Sigmoid colon (tissue), 7 donors: ENCODE results near the gene OTOR. TPM values are rescaled to one million over a fixed set of nuclear protein-coding genes. Genes with fewer than 3 reads are reported as not detected.

Experiments
- DNase-seq: peaks from one replicate; pipeline ENCODE4 v3.0.0-alpha.2; 2019
- H3K27ac ChIP-seq, 4 donors: fragments of 200-600 bp; sonication (generic); one replicate each; pipeline ENCODE4 v1.5.1; 2016 to 2019; ENCODE audit warnings: mild to moderate bottlenecking in 1 of 4
- H3K27me3 ChIP-seq, 3 donors: fragments of 200-600 bp; sonication (generic); one replicate each; pipeline ENCODE4 v1.5.1; 2019; ENCODE audit warnings: mild to moderate bottlenecking in 1 of 3
- H3K36me3 ChIP-seq, 4 donors: fragments of 200-600 bp; sonication (generic); one replicate each; pipeline ENCODE4 v1.5.1; 2016 to 2019
- H3K4me1 ChIP-seq, 4 donors: fragments of 200-600 bp; sonication (generic); one replicate each; pipeline ENCODE4 v1.5.1; 2017 to 2019
- H3K4me3 ChIP-seq, 4 donors: fragments of 200-600 bp; sonication (generic); one replicate each; pipeline ENCODE4 v1.5.1; 2017 to 2019; ENCODE audit warnings: mild to moderate bottlenecking in 2 of 4, moderate library complexity in 1 of 4
- H3K9me3 ChIP-seq, 4 donors: fragments of 200-600 bp in 3 of 4; sonication (generic) in 3 of 4; one replicate each; pipeline versions ENCODE4 v1.5.1 to v1.6.1; 2013 to 2019
- EP300 ChIP-seq, 4 donors: sonication (generic); formaldehyde crosslinking; IDR thresholded peaks; one replicate each; pipeline ENCODE4 v1.6.1; 2017; ENCODE audit warnings: antibody characterized with exemption in 4 of 4
- POLR2A ChIP-seq, 2 donors: fragments of 450-650 bp; IDR thresholded peaks; one replicate each; pipeline ENCODE4 v1.6.1; 2016; ENCODE audit warnings: antibody characterized with exemption in 2 of 2, mild to moderate bottlenecking in 2 of 2, moderate library complexity in 2 of 2
- POLR2AphosphoS5 ChIP-seq, 4 donors: sonication (generic); formaldehyde crosslinking; IDR thresholded peaks; one replicate each; pipeline ENCODE4 v1.6.1; 2017; ENCODE audit warnings: antibody characterized with exemption in 4 of 4
- WGBS, 2 donors: extraction: QIAGEN DNeasy Blood & Tissue Kit; methylation state at CpG; one replicate each; pipeline ENCODE4 v1.1.7; 2013; 5-methylcytosine and 5-hydroxymethylcytosine counted together
- intact Hi-C: fragments of 100-400 bp; cut with DNase I; formaldehyde crosslinking; loops from one replicate; pipeline ENCODE4 v1.15.1; 2023
- polyA plus RNA-seq, 3 donors: library from polyadenylated mRNA; stranded (reverse); fragments of 200-250 nt; gene quantifications; one replicate each; pipeline ENCODE4 v1.2.3, GENCODE V29; 2013
- total RNA-seq, 4 donors: library from RNA; depleted of rRNA; stranded (reverse); fragments of >200 nt; gene quantifications; one replicate each; pipeline ENCODE4 v1.1.0, GENCODE V29; 2016
- TF ChIP-seq, protein P1 (sequence below), 4 experiments: fragments of 450-650 bp in 3 of 4; fragments of 200-600 bp in 1 of 4; IDR thresholded peaks; one replicate each; pipeline ENCODE4 v1.5.1; 2016 to 2019; ENCODE audit warnings: antibody characterized with exemption in 4 of 4, mild to moderate bottlenecking in 3 of 4, moderate library complexity in 2 of 4
- donor health status: healthy with polysubstance abuse.
- donor health status: Bipolar disorder and iron deficiency.
- donor health status: healthy.

OTOR gene
- total and polyA plus RNA-seq, 7 donors: not detected

DNA sequence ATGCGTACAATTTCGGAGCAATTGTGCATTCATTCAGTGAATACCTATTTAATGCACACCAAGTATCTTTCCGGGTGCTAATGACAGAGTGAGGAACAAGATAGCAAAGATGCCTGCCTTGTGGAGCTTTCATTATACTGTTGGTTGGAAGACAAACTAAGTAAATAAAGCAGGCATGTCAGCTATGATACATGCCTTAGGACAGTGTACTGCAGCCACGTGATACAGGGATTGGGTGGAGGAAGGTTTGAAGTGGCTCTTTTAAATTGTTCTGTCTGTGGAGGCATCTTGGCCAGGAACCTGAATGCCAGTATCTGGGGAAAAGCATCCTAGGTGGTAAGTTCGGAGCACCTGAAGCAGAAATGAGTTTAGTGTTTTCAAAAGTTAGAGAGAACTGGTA is 3.0 kb upstream of the OTOR start:
- Histone ChIP-seq H3K27ac (no peak overlapping the region), H3K9me3 (no peaks in the 10 kb centered on the region), H3K36me3 (peaks cover 5 to 26% (median 13%) of the 10 kb centered on the region in 4 donors), H3K4me1 (no peaks in the 10 kb centered on the region), H3K4me3 (no peak overlapping the region), H3K27me3 (no peaks in the 10 kb centered on the region)
- intact Hi-C loops: no loop called here
- 79 to 84% methylated on average over 5 of the region's 5 CpGs for WGBS, 2 donors
- TF ChIP-seq POLR2A (IDR thresholded peaks at IDR 0.05) (no peak), POLR2AphosphoS5 (IDR thresholded peaks at IDR 0.05) (no peak), EP300 (IDR thresholded peaks at IDR 0.05) (no peak)
- TF ChIP-seq, protein P1, sequence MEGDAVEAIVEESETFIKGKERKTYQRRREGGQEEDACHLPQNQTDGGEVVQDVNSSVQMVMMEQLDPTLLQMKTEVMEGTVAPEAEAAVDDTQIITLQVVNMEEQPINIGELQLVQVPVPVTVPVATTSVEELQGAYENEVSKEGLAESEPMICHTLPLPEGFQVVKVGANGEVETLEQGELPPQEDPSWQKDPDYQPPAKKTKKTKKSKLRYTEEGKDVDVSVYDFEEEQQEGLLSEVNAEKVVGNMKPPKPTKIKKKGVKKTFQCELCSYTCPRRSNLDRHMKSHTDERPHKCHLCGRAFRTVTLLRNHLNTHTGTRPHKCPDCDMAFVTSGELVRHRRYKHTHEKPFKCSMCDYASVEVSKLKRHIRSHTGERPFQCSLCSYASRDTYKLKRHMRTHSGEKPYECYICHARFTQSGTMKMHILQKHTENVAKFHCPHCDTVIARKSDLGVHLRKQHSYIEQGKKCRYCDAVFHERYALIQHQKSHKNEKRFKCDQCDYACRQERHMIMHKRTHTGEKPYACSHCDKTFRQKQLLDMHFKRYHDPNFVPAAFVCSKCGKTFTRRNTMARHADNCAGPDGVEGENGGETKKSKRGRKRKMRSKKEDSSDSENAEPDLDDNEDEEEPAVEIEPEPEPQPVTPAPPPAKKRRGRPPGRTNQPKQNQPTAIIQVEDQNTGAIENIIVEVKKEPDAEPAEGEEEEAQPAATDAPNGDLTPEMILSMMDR (IDR thresholded peaks at IDR 0.05): no peak
- DNase-seq: no peak

DNA sequence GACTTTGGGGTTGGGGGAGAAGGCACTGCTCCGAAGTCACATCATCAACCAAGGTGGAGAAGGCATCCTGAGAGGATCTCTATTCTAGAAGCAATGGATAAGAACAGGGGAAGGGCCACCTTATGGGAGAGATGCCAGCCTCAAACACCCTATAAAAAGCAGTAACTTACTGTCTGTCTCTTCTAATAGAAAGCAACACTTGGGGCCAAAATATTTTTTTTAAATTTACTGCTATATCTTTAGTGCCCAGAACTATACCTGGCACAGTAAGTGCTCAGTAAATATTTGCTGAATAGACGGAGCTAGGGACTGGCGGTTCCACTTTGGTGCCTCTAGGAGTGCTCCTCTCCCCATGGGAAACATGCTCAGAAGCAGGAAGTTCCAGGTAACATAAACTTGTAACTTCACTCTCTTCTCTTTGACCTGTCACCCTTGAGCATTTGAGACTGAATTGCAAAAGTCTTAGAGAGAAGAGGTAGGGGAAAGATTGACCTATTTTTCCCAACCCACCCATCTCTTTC is 807 bp upstream of the OTOR start:
- DNase-seq: no peak

DNA sequence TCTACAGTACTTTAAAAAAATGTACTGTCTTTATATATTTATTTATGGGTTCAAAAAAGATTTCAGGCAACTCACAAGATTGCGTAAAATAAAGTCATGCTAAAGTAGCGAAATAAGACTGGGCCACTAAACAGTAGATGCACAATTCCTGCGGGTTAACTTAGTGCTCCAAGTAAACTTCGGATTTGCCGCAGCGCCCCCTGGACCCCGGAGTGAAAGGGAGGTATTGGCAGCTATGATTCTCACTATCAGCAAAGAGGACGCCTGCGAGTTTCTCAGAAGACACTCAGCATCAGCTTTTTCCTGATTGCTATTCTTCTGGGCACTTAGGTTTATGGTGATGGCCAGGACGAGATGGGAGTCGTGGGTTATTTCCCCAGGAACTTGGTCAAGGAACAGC is 1.4 kb downstream of the OTOR start:
- Histone ChIP-seq H3K36me3 (no peaks in the 10 kb centered on the region), H3K27me3 (no peaks in the 10 kb centered on the region), H3K9me3 (no peaks in the 10 kb centered on the region), H3K27ac (no peak overlapping the region), H3K4me1 (no peaks in the 10 kb centered on the region), H3K4me3 (no peak overlapping the region)
- intact Hi-C loops: no loop called here
- no peak for DNase-seq
- 65 to 80% methylated on average over 11 of the region's 11 CpGs for whole genome bisulfite sequencing, 2 donors
- TF ChIP-seq, protein P1 (IDR thresholded peaks at IDR 0.05): no peak
- TF ChIP-seq EP300 (IDR thresholded peaks at IDR 0.05): no peak
- no peak for TF ChIP-seq POLR2A (IDR thresholded peaks at IDR 0.05)
- TF ChIP-seq POLR2AphosphoS5 (IDR thresholded peaks at IDR 0.05): no peak

More for the DNA sequence above, 807 bp upstream of the OTOR start:
- no peak overlapping the region for H3K27ac ChIP-seq
- peaks cover 0 to 5% (median under 1%) of the 10 kb centered on the region in 4 donors for H3K36me3 ChIP-seq
- H3K4me3 ChIP-seq: no peak overlapping the region
- H3K27me3 ChIP-seq: no peaks in the 10 kb centered on the region
- WGBS, 2 donors: 27 to 62% methylated on average over 3 of the region's 3 CpGs
- TF ChIP-seq, protein P1 (IDR thresholded peaks at IDR 0.05): no peak
- no peak for TF ChIP-seq EP300 (IDR thresholded peaks at IDR 0.05)
- no peak for TF ChIP-seq POLR2A (IDR thresholded peaks at IDR 0.05)
- no peak for TF ChIP-seq POLR2AphosphoS5 (IDR thresholded peaks at IDR 0.05)
- H3K9me3 ChIP-seq: no peaks in the 10 kb centered on the region
- intact Hi-C loops: no loop called here
- no peaks in the 10 kb centered on the region for H3K4me1 ChIP-seq

DNA sequence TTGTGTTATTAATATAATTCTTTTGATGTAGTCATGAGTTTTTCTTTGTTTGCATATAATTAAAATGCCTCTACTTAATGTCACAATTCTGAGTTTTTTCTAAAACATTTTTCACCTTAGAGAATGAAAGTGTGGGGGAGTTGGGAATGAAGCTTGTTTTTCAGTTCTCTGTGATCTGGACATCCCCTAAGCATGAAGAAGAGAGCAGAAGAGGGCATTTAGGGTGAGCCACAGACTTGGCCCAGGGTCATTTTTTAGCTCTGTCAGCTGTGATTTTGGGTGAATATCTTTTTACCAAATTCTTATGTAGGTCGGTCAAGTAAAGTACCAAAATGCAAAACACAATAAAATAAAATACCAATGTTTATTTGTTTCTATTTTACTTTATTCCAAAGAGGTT is 3.9 kb downstream of the OTOR start:
- no peaks in the 10 kb centered on the region for H3K27me3 ChIP-seq
- H3K36me3 ChIP-seq: no peaks in the 10 kb centered on the region
- H3K4me3 ChIP-seq: no peak overlapping the region
- no peak for TF ChIP-seq POLR2A (IDR thresholded peaks at IDR 0.05)
- TF ChIP-seq, protein P1 (IDR thresholded peaks at IDR 0.05): no peak
- H3K4me1 ChIP-seq: no peaks in the 10 kb centered on the region
- intact Hi-C loops: no loop called here
- H3K9me3 ChIP-seq: no peaks in the 10 kb centered on the region
- H3K27ac ChIP-seq: no peak overlapping the region
- no peak for DNase-seq
- 75 to 88% methylated on average over 1 of the region's 1 CpG for WGBS, 2 donors

DNA sequence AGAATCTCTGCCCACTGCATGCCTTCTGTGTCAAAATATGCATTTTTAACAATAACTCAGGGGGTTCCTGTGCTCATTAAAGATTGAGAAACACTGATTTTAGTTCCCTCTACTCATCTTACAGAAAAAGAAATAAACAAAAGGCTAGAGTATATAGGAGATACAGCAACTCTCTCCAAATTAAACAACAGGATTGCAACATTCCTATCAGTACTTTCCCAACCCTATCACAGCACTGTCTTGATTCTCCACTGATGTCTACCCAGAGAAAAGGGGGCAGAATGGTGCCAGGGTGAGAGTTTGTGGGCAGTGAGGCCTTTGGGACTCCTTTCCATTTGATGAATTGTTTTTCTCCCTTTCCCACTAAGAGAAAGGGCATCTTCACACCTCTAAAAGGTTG is 4.7 kb downstream of the OTOR start:
- TF ChIP-seq POLR2AphosphoS5 (IDR thresholded peaks at IDR 0.05) (no peak), POLR2A (IDR thresholded peaks at IDR 0.05) (no peak), EP300 (IDR thresholded peaks at IDR 0.05) (no peak)
- TF ChIP-seq, protein P1 (IDR thresholded peaks at IDR 0.05): no peak
- no peaks in the 10 kb centered on the region for H3K9me3 ChIP-seq
- H3K27me3 ChIP-seq: no peaks in the 10 kb centered on the region
- no peaks in the 10 kb centered on the region for H3K4me1 ChIP-seq
- H3K27ac ChIP-seq: no peak overlapping the region
- intact Hi-C loops: no loop called here
- no peak for DNase-seq
- no peak overlapping the region for H3K4me3 ChIP-seq
- no peaks in the 10 kb centered on the region for H3K36me3 ChIP-seq
